GM12891 (cell line): ENCODE data around the gene LRP1.

ENCODE experiments used
- POLR2A ChIP-seq: IDR thresholded peaks from 2 replicates; pipeline ENCODE4 v1.6.1; 2011; ENCODE audit warnings: low read depth, low read length, control low read depth
- POLR2AphosphoS5 ChIP-seq: IDR thresholded peaks from 2 replicates; pipeline ENCODE4 v1.6.1; 2011; ENCODE audit warnings: low read depth, low read length, control low read depth
- POU2F2 ChIP-seq: IDR thresholded peaks from 2 replicates; pipeline ENCODE4 v1.6.1; 2011; ENCODE audit warnings: low read depth, mild to moderate bottlenecking, control low read depth, low read length, moderate library complexity
- TAF1 ChIP-seq: IDR thresholded peaks from 2 replicates; pipeline ENCODE4 v1.6.1; 2011; ENCODE audit warnings: low read depth, low read length, control low read depth

GRCh38 chr12:57096748-57097553 is 31.3 kb upstream of the LRP1 start:
- TF ChIP-seq TAF1, result no peak
- no peak for TF ChIP-seq POLR2A
- no peak for TF ChIP-seq POLR2AphosphoS5
- TF ChIP-seq POU2F2, result no peak
